WTC11 (cell line): Measurements from ENCODE around the gene EIF4G3. TPM values are rescaled to one million over a fixed set of nuclear protein-coding genes. Genes with fewer than 3 reads are reported as not detected.

Experiments used
- ATAC-seq: fragments of 200-7000 bp; cut with Tn5 transposase; 2 replicates; pipeline ENCODE4 v1.10.0; 2021; ENCODE audit warnings: mild to moderate bottlenecking, moderate library complexity
- CTCF ChIA-PET: fragments of 300-600 bp; sonication (Branson Sonifier 250); formaldehyde crosslinking; loops from one replicate; lab custom pipeline; 2021; ENCODE audit warnings: antibody characterized with exemption; lab: Charles Lee
- POLR2A ChIA-PET: fragments of 350-600 bp; sonication (Branson Sonifier 250); formaldehyde crosslinking; loops from one replicate; lab custom pipeline; 2021; ENCODE audit warnings: antibody characterized with exemption; lab: Charles Lee
- DNase-seq: peaks from one replicate; pipeline ENCODE4 v3.0.0; 2021; ENCODE audit warnings: low spot score
- H3K27ac Mint-ChIP-seq: 2 replicates; pipeline ENCODE4 v1.8.0; 2021; ENCODE audit warnings: mixed read lengths
- H3K27me3 Mint-ChIP-seq: 2 replicates; pipeline ENCODE4 v1.8.0; 2021; ENCODE audit warnings: low read depth, mild to moderate bottlenecking, moderate library complexity, mixed read lengths
- H3K36me3 Mint-ChIP-seq: 2 replicates; pipeline ENCODE4 v1.8.0; 2021; ENCODE audit warnings: mixed read lengths
- H3K4me1 Mint-ChIP-seq: 2 replicates; pipeline ENCODE4 v1.8.0; 2022; ENCODE audit warnings: mixed read lengths
- H3K4me3 Mint-ChIP-seq: 2 replicates; pipeline ENCODE4 v1.8.0; 2021; ENCODE audit warnings: mild to moderate bottlenecking, moderate library complexity, mixed read lengths
- H3K9me3 Mint-ChIP-seq: 2 replicates; pipeline ENCODE4 v1.8.0; 2021; ENCODE audit warnings: mixed read lengths
- AR ChIP-seq: fragments of 250-450 bp; sonication (Bioruptor Pico); IDR thresholded peaks from 2 replicates; pipeline ENCODE4 v1.9.0; 2021; ENCODE audit warnings: mild to moderate bottlenecking
- E2F5 ChIP-seq: sonication (generic); formaldehyde crosslinking; IDR thresholded peaks from 2 replicates; pipeline ENCODE4 v1.8.1; 2022; ENCODE audit warnings: mild to moderate bottlenecking, moderate library complexity, missing genetic modification reagents
- FOXJ3 ChIP-seq: sonication (generic); formaldehyde crosslinking; IDR thresholded peaks from 2 replicates; pipeline ENCODE4 v1.9.0; 2021; ENCODE audit warnings: missing genetic modification reagents, mild to moderate bottlenecking, borderline replicate concordance
- FOXK1 ChIP-seq: sonication (generic); formaldehyde crosslinking; IDR thresholded peaks from 2 replicates; pipeline ENCODE4 v1.8.0; 2022; ENCODE audit warnings: mild to moderate bottlenecking, moderate library complexity, missing genetic modification reagents
- MYBL2 ChIP-seq: sonication (generic); formaldehyde crosslinking; IDR thresholded peaks from 2 replicates; pipeline ENCODE4 v1.8.1; 2023; ENCODE audit warnings: mild to moderate bottlenecking, moderate library complexity, missing genetic modification reagents
- NFATC4 ChIP-seq: fragments of 250-450 bp; sonication (Bioruptor Pico); IDR thresholded peaks from 2 replicates; pipeline ENCODE4 v1.9.0; 2021; ENCODE audit warnings: mild to moderate bottlenecking
- PREB ChIP-seq: sonication (generic); formaldehyde crosslinking; IDR thresholded peaks from 2 replicates; pipeline ENCODE4 v1.8.1; 2022; ENCODE audit warnings: mild to moderate bottlenecking, missing genetic modification reagents, moderate library complexity, borderline replicate concordance
- TEAD4 ChIP-seq: sonication (generic); formaldehyde crosslinking; IDR thresholded peaks from 2 replicates; pipeline ENCODE4 v1.8.0; 2022; ENCODE audit warnings: mild to moderate bottlenecking, missing genetic modification reagents
- ZNF138 ChIP-seq: sonication (generic); formaldehyde crosslinking; conservative IDR thresholded peaks from 2 replicates; pipeline ENCODE4 v1.8.1; 2022; ENCODE audit warnings: mild to moderate bottlenecking, moderate library complexity, missing genetic modification reagents
- ZNF232 ChIP-seq: sonication (generic); formaldehyde crosslinking; IDR thresholded peaks from 2 replicates; pipeline ENCODE4 v1.8.0; 2022; ENCODE audit warnings: mild to moderate bottlenecking, missing genetic modification reagents
- total RNA-seq: library from RNA; stranded (reverse); gene quantifications from 3 replicates; pipeline ENCODE4 v1.2.3, GENCODE V29; 2021
- TF ChIP-seq, protein P1 (sequence below): sonication (generic); formaldehyde crosslinking; IDR thresholded peaks from 2 replicates; pipeline ENCODE4 v1.8.1; 2023; ENCODE audit warnings: mild to moderate bottlenecking, missing genetic modification reagents, moderate library complexity
- TF ChIP-seq, protein P2 (sequence below): sonication (generic); formaldehyde crosslinking; IDR thresholded peaks from 2 replicates; pipeline ENCODE4 v1.8.0; 2023; ENCODE audit warnings: missing genetic modification reagents, mild to moderate bottlenecking, borderline replicate concordance
- TF ChIP-seq, protein P3 (sequence below): sonication (generic); formaldehyde crosslinking; conservative IDR thresholded peaks from 2 replicates; pipeline ENCODE4 v1.8.1; 2023; ENCODE audit warnings: mild to moderate bottlenecking, low read depth, missing genetic modification reagents, moderate library complexity
- TF ChIP-seq, protein P4 (sequence below): fragments of 250-450 bp; sonication (Bioruptor Pico); IDR thresholded peaks from 2 replicates; pipeline ENCODE4 v2.1.2; 2022; ENCODE audit warnings: mild to moderate bottlenecking, moderate library complexity

The EIF4G3 gene
- total RNA-seq, 1 experiment from 2014 or later: 77.7 TPM

GRCh38 chr1:21037091-21037490 is 139.6 kb downstream of the EIF4G3 start:
- peaks cover 3% of the 10 kb centered on the region; the same call in 1 of the 2 replicates for H3K36me3 Mint-ChIP-seq
- ChIA-PET POLR2A (no interaction called here), CTCF (interaction anchor here (1.0 kb wide), 1 partner anchor 11 kb away, joined by 4 read pairs; no protein-coding TSS in a partner anchor)

GRCh38 chr1:21035794-21036193 is 140.9 kb downstream of the EIF4G3 start:
- POLR2A ChIA-PET: no interaction called here
- DNase-seq: no peak
- Mint-ChIP-seq H3K36me3 (peaks cover 3% of the 10 kb centered on the region; the same call in 1 of the 2 replicates), H3K9me3 (peaks cover 5% of the 10 kb centered on the region; the same call in 1 of the 2 replicates), H3K27ac (peak overlapping the region; percentile 62; the same call in 1 of the 2 replicates), H3K4me1 (peaks cover 9% of the 10 kb centered on the region), H3K27me3 (no peaks in the 10 kb centered on the region), H3K4me3 (no peak overlapping the region)
- ATAC-seq: no peak
- CTCF ChIA-PET: interaction anchor here (1.0 kb wide), 1 partner anchor 13 kb away, joined by 4 read pairs; no protein-coding TSS in a partner anchor
- TF ChIP-seq, protein P1, sequence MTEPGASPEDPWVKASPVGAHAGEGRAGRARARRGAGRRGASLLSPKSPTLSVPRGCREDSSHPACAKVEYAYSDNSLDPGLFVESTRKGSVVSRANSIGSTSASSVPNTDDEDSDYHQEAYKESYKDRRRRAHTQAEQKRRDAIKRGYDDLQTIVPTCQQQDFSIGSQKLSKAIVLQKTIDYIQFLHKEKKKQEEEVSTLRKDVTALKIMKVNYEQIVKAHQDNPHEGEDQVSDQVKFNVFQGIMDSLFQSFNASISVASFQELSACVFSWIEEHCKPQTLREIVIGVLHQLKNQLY (CRISPR knock-in tag): no peak
- TF ChIP-seq MYBL2 (CRISPR knock-in tag) (no peak), ZNF232 (CRISPR knock-in tag) (no peak), E2F5 (CRISPR knock-in tag) (no peak), ZNF138 (CRISPR knock-in tag) (no peak)
- TF ChIP-seq, protein P2, sequence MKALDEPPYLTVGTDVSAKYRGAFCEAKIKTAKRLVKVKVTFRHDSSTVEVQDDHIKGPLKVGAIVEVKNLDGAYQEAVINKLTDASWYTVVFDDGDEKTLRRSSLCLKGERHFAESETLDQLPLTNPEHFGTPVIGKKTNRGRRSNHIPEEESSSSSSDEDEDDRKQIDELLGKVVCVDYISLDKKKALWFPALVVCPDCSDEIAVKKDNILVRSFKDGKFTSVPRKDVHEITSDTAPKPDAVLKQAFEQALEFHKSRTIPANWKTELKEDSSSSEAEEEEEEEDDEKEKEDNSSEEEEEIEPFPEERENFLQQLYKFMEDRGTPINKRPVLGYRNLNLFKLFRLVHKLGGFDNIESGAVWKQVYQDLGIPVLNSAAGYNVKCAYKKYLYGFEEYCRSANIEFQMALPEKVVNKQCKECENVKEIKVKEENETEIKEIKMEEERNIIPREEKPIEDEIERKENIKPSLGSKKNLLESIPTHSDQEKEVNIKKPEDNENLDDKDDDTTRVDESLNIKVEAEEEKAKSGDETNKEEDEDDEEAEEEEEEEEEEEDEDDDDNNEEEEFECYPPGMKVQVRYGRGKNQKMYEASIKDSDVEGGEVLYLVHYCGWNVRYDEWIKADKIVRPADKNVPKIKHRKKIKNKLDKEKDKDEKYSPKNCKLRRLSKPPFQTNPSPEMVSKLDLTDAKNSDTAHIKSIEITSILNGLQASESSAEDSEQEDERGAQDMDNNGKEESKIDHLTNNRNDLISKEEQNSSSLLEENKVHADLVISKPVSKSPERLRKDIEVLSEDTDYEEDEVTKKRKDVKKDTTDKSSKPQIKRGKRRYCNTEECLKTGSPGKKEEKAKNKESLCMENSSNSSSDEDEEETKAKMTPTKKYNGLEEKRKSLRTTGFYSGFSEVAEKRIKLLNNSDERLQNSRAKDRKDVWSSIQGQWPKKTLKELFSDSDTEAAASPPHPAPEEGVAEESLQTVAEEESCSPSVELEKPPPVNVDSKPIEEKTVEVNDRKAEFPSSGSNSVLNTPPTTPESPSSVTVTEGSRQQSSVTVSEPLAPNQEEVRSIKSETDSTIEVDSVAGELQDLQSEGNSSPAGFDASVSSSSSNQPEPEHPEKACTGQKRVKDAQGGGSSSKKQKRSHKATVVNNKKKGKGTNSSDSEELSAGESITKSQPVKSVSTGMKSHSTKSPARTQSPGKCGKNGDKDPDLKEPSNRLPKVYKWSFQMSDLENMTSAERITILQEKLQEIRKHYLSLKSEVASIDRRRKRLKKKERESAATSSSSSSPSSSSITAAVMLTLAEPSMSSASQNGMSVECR (CRISPR knock-in tag): no peak
- TF ChIP-seq, protein P3, sequence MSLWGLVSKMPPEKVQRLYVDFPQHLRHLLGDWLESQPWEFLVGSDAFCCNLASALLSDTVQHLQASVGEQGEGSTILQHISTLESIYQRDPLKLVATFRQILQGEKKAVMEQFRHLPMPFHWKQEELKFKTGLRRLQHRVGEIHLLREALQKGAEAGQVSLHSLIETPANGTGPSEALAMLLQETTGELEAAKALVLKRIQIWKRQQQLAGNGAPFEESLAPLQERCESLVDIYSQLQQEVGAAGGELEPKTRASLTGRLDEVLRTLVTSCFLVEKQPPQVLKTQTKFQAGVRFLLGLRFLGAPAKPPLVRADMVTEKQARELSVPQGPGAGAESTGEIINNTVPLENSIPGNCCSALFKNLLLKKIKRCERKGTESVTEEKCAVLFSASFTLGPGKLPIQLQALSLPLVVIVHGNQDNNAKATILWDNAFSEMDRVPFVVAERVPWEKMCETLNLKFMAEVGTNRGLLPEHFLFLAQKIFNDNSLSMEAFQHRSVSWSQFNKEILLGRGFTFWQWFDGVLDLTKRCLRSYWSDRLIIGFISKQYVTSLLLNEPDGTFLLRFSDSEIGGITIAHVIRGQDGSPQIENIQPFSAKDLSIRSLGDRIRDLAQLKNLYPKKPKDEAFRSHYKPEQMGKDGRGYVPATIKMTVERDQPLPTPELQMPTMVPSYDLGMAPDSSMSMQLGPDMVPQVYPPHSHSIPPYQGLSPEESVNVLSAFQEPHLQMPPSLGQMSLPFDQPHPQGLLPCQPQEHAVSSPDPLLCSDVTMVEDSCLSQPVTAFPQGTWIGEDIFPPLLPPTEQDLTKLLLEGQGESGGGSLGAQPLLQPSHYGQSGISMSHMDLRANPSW (CRISPR knock-in tag): no peak

More at GRCh38 chr1:21037091-21037490, 139.6 kb downstream of the EIF4G3 start:
- no peak overlapping the region for H3K27ac Mint-ChIP-seq
- DNase-seq (no peak), ATAC-seq (no peak)
- no peaks in the 10 kb centered on the region for H3K9me3 Mint-ChIP-seq
- no peaks in the 10 kb centered on the region for H3K27me3 Mint-ChIP-seq
- TF ChIP-seq FOXK1 (CRISPR knock-in tag) (no peak), FOXJ3 (CRISPR knock-in tag) (no peak), NFATC4 (no peak), AR (CRISPR knock-in tag) (no peak), PREB (CRISPR knock-in tag) (no peak), E2F5 (CRISPR knock-in tag) (no peak), TEAD4 (no peak)
- TF ChIP-seq, protein P4, sequence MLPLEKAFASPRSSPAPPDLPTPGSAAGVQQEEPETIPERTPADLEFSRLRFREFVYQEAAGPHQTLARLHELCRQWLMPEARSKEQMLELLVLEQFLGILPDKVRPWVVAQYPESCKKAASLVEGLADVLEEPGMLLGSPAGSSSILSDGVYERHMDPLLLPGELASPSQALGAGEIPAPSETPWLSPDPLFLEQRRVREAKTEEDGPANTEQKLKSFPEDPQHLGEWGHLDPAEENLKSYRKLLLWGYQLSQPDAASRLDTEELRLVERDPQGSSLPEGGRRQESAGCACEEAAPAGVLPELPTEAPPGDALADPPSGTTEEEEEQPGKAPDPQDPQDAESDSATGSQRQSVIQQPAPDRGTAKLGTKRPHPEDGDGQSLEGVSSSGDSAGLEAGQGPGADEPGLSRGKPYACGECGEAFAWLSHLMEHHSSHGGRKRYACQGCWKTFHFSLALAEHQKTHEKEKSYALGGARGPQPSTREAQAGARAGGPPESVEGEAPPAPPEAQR (CRISPR knock-in tag): no peak
- H3K4me3 Mint-ChIP-seq: no peak overlapping the region
- peaks cover 18% of the 10 kb centered on the region for H3K4me1 Mint-ChIP-seq
